Duodenal mucosa (tissue), 2 donors: ENCODE data around the gene TEX19.
A peak's percentile ranks its signal among the peaks of the same experiment; 100 is the strongest.
"Not testable (repeated sequence)": the region's sequence is repeated elsewhere in the genome, so short reads cannot be mapped to it uniquely, and the experiment has no call there.

Experiments used
- H3K27ac ChIP-seq: one replicate; pipeline ENCODE4 v1.7.0; 2013; ENCODE audit warnings: low read depth, low read length
- H3K27me3 ChIP-seq, 2 donors: one replicate each; pipeline ENCODE4 v1.7.0; 2013; ENCODE audit warnings: low read length in 2 of 2, control low read depth in 1 of 2; ENCODE audit not compliant: insufficient read depth in 2 of 2, control insufficient read depth in 1 of 2
- H3K36me3 ChIP-seq, 2 donors: one replicate each; pipeline ENCODE4 v1.7.0; 2013; ENCODE audit warnings: low read length in 2 of 2, control low read depth in 1 of 2; ENCODE audit not compliant: insufficient read depth in 2 of 2, control insufficient read depth in 1 of 2
- H3K4me1 ChIP-seq, 2 donors: one replicate each; pipeline ENCODE4 v1.7.0; 2013; ENCODE audit warnings: low read length in 2 of 2, control low read depth in 1 of 2; ENCODE audit not compliant: insufficient read depth in 2 of 2, control insufficient read depth in 1 of 2
- H3K4me3 ChIP-seq, 2 donors: one replicate each; pipeline ENCODE4 v1.7.0; 2013; ENCODE audit warnings: low read length in 2 of 2, low read depth in 1 of 2
- H3K9ac ChIP-seq, 2 donors: one replicate each; pipeline ENCODE4 v1.7.0; 2013; ENCODE audit warnings: low read length in 2 of 2, low read depth in 1 of 2
- H3K9me3 ChIP-seq, 2 donors: one replicate each; pipeline ENCODE4 v1.7.0; 2013; ENCODE audit warnings: low read length in 2 of 2, control low read depth in 1 of 2; ENCODE audit not compliant: control insufficient read depth in 1 of 2

TEX19 gene

GRCh38 chr17:82372249-82373071, 13.4 kb downstream of the TEX19 start:
- H3K9ac ChIP-seq, result no peak overlapping the region
- H3K36me3 ChIP-seq, result no peaks in the 10 kb centered on the region
- H3K27me3 ChIP-seq, result peaks cover 38% of the 10 kb centered on the region in 2 donors
- H3K4me1 ChIP-seq, result peaks cover 15 to 23% of the 10 kb centered on the region in 2 donors
- peak overlapping the region; percentile 10 to 47 for H3K4me3 ChIP-seq
- H3K27ac ChIP-seq, result no peak overlapping the region
- H3K9me3 ChIP-seq, result no peaks in the 10 kb centered on the region

DNA sequence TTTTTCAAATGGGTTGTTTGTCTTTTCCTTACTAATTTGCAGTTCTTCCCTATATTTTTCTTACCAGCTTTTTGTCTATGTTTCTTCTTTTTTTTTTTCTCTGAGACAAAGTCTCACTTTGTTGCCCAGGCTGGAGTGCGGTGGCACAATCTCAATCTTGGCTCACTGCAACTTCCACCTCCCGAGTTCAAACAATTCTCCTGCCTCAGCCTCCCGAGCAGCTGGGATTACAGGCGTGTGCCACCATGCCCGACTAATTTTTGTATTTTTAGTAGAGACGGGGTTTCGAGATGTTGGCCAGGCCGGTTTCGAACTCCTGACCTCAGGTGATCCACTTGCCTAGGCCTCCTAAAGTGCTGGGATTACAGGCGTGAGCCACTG, 14.0 kb downstream of the TEX19 start:
- H3K9me3 ChIP-seq, H3K4me3 ChIP-seq, H3K27ac ChIP-seq, H3K9ac ChIP-seq, H3K36me3 ChIP-seq: not testable (repeated sequence)
- Histone ChIP-seq H3K4me1 (peaks cover 15 to 23% of the 10 kb centered on the region in 2 donors), H3K27me3 (peaks cover 38% of the 10 kb centered on the region in 2 donors)

DNA sequence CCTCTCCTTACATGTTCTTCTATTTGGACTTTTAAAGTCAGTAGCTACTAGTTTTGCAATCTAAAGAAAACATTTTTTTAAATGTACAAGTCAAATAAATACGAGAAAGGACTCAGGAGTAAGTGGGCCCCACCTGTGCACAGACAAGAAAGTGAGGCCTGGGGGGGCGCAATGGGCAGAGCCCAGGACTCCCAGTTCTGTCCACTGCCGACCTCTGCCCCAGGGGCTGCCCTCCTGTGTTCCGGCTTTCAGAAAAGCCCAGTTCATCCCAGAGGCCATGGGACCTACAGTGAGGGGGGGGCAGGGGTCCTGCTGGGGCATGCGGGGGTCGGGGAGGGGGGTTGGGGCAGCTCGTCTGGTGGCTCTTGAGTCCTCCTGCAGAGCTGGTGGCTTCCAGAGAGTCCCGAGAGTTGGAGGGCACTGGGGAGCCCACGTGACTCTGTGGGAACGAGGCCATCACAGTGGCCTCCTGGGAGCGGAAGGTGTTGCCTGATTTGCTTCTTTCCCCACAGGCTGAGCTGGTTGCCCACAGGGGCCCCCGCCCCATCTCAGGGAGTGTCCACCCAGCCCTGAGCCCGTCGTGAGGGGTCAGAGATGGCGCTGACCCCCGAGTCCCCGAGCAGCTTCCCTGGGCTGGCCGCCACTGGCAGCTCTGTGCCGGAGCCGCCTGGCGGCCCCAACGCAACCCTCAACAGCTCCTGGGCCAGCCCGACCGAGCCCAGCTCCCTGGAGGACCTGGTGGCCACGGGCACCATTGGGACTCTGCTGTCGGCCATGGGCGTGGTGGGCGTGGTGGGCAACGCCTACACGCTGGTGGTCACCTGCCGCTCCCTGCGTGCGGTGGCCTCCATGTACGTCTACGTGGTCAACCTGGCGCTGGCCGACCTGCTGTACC, 14.9 kb downstream of the TEX19 start:
- Histone ChIP-seq H3K4me3 (no peak overlapping the region), H3K9me3 (no peaks in the 10 kb centered on the region), H3K27me3 (peaks cover 42 to 46% of the 10 kb centered on the region in 2 donors), H3K4me1 (peaks cover 15 to 23% of the 10 kb centered on the region in 2 donors), H3K36me3 (no peaks in the 10 kb centered on the region), H3K9ac (no peak overlapping the region), H3K27ac (no peak overlapping the region)

- Histone ChIP-seq H3K9me3 (no peaks in the 10 kb centered on the region), H3K4me3 (no peak overlapping the region), H3K27me3 (peaks cover 37 to 46% of the 10 kb centered on the region in 2 donors), H3K36me3 (no peaks in the 10 kb centered on the region), H3K4me1 (peaks cover 15 to 23% of the 10 kb centered on the region in 2 donors), H3K27ac (no peak overlapping the region), H3K9ac (no peak overlapping the region)
Observed at GRCh38 chr17:82374626-82375331, 15.7 kb downstream of the TEX19 start.

DNA sequence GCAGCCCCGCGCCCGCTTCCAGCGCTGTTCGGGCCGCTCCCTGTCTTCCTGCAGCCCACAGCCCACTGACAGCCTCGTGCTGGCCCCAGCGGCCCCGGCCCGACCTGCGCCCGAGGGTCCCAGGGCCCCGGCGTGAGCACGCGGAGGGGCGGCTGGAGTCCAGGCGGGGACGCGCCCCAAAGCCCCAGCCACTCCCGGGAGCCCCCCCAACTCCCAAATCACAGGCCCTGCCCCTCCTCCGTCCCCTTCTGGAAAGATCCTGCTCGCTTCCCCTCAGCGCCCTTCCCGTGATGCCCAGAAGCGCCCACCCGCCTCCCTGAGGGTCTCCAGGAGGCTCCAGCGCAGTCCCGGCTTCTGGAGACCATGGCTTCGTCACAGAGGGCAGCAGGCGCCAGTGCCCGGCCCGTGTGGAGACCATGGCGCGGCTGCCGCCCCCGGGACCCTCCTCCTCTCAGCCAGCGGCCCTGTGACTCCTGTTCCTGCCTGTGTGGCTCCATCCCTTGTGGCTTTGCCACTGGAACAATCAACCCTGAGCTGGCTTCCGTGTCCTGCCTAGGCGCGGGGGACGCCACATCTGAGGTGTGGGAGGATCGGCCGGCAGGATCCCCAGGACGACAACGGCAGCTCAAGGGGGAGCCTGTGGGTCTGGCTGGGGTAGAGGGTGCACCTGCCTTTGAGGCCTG, 16.5 kb downstream of the TEX19 start:
- Histone ChIP-seq H3K4me1 (peaks cover 14 to 19% of the 10 kb centered on the region in 2 donors), H3K27me3 (peaks cover 33 to 43% of the 10 kb centered on the region in 2 donors), H3K4me3 (no peak overlapping the region), H3K27ac (no peak overlapping the region), H3K36me3 (no peaks in the 10 kb centered on the region), H3K9me3 (no peaks in the 10 kb centered on the region), H3K9ac (no peak overlapping the region)

DNA sequence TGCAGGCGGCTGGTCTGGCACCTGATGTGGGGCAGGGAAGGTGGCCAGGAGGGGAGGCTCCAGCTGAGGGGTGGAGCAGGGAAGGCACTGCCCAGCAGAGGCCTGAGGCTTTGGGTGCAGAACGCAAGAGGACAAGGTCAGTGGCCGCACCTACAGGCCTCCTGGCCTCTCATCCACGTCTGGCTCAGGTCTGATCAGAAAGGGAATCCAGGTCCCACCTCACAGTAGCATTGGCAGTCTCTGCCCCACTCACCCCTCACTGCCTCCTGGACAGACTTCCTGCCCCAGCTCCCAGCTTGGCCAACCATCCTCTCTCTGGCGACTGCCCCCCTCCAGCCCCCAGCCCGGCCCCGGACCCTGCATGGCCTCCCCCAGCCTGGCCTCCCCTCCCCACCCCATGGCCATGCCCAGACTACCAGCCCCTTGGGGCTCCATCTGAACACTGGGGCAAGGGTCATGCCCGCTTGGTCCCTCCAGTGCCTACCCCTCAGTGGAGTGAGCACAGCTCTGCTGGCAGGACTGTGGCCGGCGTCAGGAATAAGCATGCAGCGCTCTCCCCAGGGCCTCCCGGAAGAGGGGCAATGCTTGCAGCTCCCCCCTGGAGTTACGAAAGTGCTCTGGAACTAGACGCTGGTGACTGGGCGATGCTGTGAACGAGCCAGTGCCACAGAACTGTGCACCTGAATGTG, 17.1 kb downstream of the TEX19 start:
- Histone ChIP-seq H3K9ac (no peak overlapping the region), H3K4me1 (peaks cover 7 to 18% of the 10 kb centered on the region in 2 donors), H3K36me3 (no peaks in the 10 kb centered on the region), H3K27me3 (peaks cover 26 to 36% of the 10 kb centered on the region in 2 donors), H3K4me3 (no peak overlapping the region), H3K9me3 (no peaks in the 10 kb centered on the region), H3K27ac (no peak overlapping the region)

DNA sequence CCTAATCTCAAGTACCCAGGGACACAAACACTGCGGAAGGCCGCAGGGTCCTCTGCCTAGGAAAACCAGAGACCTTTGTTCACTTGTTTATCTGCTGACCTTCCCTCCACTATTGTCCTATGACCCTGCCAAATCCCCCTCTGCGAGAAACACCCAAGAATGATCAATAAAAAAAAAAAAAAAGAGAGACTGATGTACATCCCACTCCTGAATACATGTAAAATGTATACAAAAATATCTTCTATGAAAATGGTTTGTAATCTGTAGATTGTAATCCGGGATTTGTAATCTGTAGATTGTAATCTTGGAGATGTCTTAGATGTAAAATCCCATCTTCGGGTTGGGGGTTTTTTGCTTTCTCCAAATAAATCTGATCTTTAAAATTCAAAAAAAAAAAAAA, 18.2 kb downstream of the TEX19 start:
- H3K4me3 ChIP-seq, H3K36me3 ChIP-seq, H3K27ac ChIP-seq, H3K9ac ChIP-seq, H3K9me3 ChIP-seq: not testable (repeated sequence)
- peaks cover 21 to 30% of the 10 kb centered on the region in 2 donors for H3K27me3 ChIP-seq
- peaks cover 6 to 16% of the 10 kb centered on the region in 2 donors for H3K4me1 ChIP-seq

DNA sequence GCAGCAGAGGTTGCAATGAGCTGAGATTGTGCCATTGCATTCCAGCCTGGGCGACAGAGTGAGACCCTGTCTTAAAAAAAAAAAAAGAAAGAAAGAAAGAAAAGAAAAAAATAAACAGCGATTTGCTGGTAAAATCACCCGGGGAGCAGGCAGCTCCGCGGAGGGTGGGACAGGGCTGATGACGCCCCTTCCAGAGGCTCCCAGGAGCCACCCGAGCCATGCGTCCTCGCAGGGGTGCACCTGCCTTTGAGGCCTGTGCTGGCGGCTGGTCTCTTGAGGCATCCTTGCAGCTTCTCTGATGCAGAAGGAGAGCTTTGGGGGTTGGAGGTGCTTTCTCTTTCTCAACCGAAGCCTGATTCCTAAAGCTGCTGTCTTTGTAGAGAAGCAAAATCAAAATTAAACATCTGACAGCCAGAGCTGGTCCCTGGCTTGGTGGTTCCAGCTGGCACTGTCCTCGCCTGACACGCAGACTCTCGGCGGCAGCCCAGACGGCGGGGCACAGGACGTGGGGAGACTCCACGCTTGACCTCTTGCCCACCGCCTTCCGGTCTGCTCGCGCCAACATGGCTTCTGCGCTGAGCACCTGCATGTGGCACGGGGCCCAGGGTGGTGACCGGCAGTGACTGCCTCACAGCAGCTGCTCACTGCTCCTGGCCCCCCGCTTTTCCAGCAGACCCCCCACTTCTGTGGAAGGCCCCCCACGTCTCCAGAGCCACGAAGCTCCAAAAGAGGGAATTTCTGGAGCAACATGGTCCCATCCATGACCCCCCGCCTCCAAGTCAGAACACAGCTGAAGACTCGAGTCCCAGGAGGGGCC, 19.1 kb downstream of the TEX19 start:
- H3K4me1 ChIP-seq, result peaks cover 0 to 11% of the 10 kb centered on the region in 2 donors
- H3K9ac ChIP-seq, result no peak overlapping the region
- no peak overlapping the region for H3K4me3 ChIP-seq
- H3K9me3 ChIP-seq, result no peaks in the 10 kb centered on the region
- H3K27me3 ChIP-seq, result peaks cover 14 to 25% of the 10 kb centered on the region in 2 donors
- H3K36me3 ChIP-seq, result no peaks in the 10 kb centered on the region
- H3K27ac ChIP-seq, result no peak overlapping the region

GRCh38 chr17:82378741-82379021, 19.6 kb downstream of the TEX19 start:
- no peak overlapping the region for H3K9ac ChIP-seq
- peaks cover 14 to 25% of the 10 kb centered on the region in 2 donors for H3K27me3 ChIP-seq

More at GRCh38 chr17:82378741-82379021, 19.6 kb downstream of the TEX19 start:
- Histone ChIP-seq H3K4me1 (peaks cover 0 to 11% of the 10 kb centered on the region in 2 donors), H3K9me3 (no peaks in the 10 kb centered on the region), H3K27ac (no peak overlapping the region), H3K36me3 (no peaks in the 10 kb centered on the region), H3K4me3 (no peak overlapping the region)
